HUES64 (cell line): Measurements from ENCODE around the gene NCAM2.

ENCODE experiments used
- H3K27ac ChIP-seq: 2 replicates; pipeline ENCODE4 v1.7.0; 2013; ENCODE audit warnings: low read depth, low read length, inconsistent platforms
- H3K27me3 ChIP-seq: 2 replicates; pipeline ENCODE4 v1.6.1; 2013; ENCODE audit warnings: mild to moderate bottlenecking, low read length; ENCODE audit not compliant: insufficient read depth
- H3K36me3 ChIP-seq: 2 replicates; pipeline ENCODE4 v1.6.1; 2013; ENCODE audit warnings: mild to moderate bottlenecking, low read length; ENCODE audit not compliant: insufficient read depth
- H3K4me1 ChIP-seq: 2 replicates; pipeline ENCODE4 v1.6.1; 2013; ENCODE audit warnings: mild to moderate bottlenecking, low read length, moderate library complexity; ENCODE audit not compliant: insufficient read depth
- H3K4me3 ChIP-seq: 2 replicates; pipeline ENCODE4 v1.5.1; 2013; ENCODE audit warnings: mild to moderate bottlenecking, low read length, moderate library complexity
- H3K9ac ChIP-seq: 2 replicates; pipeline ENCODE4 v1.6.1; 2013; ENCODE audit warnings: mild to moderate bottlenecking, low read depth, low read length
- H3K9me3 ChIP-seq: 2 replicates; pipeline ENCODE4 v1.6.1; 2013; ENCODE audit warnings: low read depth, low read length; ENCODE audit not compliant: insufficient read depth
- WGBS: fragments of 150-250, 120-280 bp; methylation state at CpG from one replicate; pipeline ENCODE4 v1.1.7; 2013; ENCODE audit warnings: missing lambda C conversion rate; 5-methylcytosine and 5-hydroxymethylcytosine counted together

The NCAM2 gene

GRCh38 chr21:21175798-21176334 lies 177.7 kb downstream of the NCAM2 start:
- no peaks in the 10 kb centered on the region for H3K36me3 ChIP-seq
- no peak overlapping the region for H3K9ac ChIP-seq
- no peaks in the 10 kb centered on the region for H3K4me1 ChIP-seq

DNA sequence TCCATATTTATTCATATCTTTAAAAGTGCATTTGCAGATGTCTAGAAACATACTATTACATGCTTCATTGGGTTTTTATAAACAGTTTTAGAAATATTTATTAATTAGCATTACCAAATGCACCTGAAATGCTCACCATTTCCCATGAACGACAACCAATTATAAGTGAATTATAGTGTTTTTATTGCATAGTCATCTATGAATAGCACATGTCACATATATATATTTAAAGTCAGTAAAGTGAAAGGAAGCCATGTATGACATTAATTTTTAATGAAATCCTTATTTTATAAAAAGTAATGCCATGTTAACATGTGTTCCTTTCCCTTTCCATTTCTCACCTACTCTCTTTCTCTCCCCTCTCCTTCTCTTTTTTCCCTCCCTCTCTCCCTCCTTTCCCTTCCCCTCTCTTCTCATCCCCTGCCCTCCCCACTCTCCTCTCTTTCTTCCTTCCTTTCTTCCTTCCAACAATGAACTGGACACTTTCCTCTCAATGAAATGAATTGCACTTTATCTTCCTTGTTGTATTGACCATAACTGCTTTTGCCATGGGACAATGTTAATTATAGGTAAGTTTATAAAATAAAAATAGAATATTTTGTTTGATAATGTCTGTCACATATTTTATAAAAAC lies 179.3 kb downstream of the NCAM2 start:
- H3K9ac ChIP-seq: no peak overlapping the region
- no peaks in the 10 kb centered on the region for H3K9me3 ChIP-seq
- H3K27ac ChIP-seq: no peak overlapping the region
- H3K36me3 ChIP-seq: no peaks in the 10 kb centered on the region
- no peaks in the 10 kb centered on the region for H3K4me1 ChIP-seq
- no CpG with 5 or more reads among the region's 1 CpG for WGBS
- no peaks in the 10 kb centered on the region for H3K27me3 ChIP-seq
- no peak overlapping the region for H3K4me3 ChIP-seq

More at GRCh38 chr21:21175798-21176334, 177.7 kb downstream of the NCAM2 start:
- no peak overlapping the region for H3K4me3 ChIP-seq
- H3K27ac ChIP-seq: no peak overlapping the region
- no peaks in the 10 kb centered on the region for H3K27me3 ChIP-seq
- WGBS: 91% methylated on average over 1 of the region's 1 CpG
- no peaks in the 10 kb centered on the region for H3K9me3 ChIP-seq

DNA sequence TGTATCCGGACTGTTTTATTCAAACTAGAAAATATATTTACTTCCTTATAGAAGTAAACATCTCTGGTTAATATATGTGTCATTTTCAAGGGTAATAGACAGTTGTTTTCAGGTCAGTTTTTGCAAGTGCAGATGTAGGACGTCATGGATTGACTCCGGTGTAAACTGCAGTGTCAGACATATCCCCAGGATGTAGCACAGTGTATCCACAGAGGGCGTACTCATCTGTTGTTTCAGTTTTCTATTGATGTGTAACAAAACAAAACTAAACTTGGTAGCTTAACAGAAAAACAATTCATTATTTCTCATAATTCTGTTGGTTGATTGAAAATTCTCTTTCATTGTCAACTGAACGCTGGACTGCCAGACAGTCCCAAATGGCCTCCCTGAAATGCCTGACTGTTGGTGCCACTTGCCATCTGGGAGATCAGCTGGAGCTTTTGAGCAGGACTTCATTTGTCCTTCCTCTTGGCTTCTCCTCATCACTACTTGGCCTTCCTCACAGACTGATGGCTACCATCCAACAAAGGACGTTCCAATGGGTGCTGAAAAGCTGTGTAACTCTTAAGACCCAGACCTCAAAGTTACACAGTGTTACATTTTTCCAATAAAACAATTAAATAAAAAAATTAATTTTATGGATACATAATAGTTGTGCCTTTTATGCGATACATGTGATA lies 181.6 kb downstream of the NCAM2 start:
- no peaks in the 10 kb centered on the region for H3K27me3 ChIP-seq
- 92% methylated on average over 5 of the region's 7 CpGs for WGBS
- H3K36me3 ChIP-seq: no peaks in the 10 kb centered on the region
- no peaks in the 10 kb centered on the region for H3K9me3 ChIP-seq
- no peak overlapping the region for H3K27ac ChIP-seq
- no peaks in the 10 kb centered on the region for H3K4me1 ChIP-seq
- H3K4me3 ChIP-seq: no peak overlapping the region
- H3K9ac ChIP-seq: no peak overlapping the region

- no peaks in the 10 kb centered on the region for H3K27me3 ChIP-seq
- H3K36me3 ChIP-seq: no peaks in the 10 kb centered on the region
- 92% methylated on average over 2 of the region's 3 CpGs for WGBS
- no peak overlapping the region for H3K9ac ChIP-seq
- H3K4me3 ChIP-seq: no peak overlapping the region
- H3K27ac ChIP-seq: no peak overlapping the region
- H3K4me1 ChIP-seq: no peaks in the 10 kb centered on the region
- no peaks in the 10 kb centered on the region for H3K9me3 ChIP-seq
Observed at GRCh38 chr21:21182401-21183010, 184.3 kb downstream of the NCAM2 start.

GRCh38 chr21:21183092-21183491 lies 184.9 kb downstream of the NCAM2 start:
- no peaks in the 10 kb centered on the region for H3K9me3 ChIP-seq
- no peaks in the 10 kb centered on the region for H3K36me3 ChIP-seq
- no peak overlapping the region for H3K27ac ChIP-seq
- no peaks in the 10 kb centered on the region for H3K27me3 ChIP-seq
- no peak overlapping the region for H3K4me3 ChIP-seq
- no peak overlapping the region for H3K9ac ChIP-seq
- WGBS: 85% methylated on average over 3 of the region's 3 CpGs
- H3K4me1 ChIP-seq: no peaks in the 10 kb centered on the region

DNA sequence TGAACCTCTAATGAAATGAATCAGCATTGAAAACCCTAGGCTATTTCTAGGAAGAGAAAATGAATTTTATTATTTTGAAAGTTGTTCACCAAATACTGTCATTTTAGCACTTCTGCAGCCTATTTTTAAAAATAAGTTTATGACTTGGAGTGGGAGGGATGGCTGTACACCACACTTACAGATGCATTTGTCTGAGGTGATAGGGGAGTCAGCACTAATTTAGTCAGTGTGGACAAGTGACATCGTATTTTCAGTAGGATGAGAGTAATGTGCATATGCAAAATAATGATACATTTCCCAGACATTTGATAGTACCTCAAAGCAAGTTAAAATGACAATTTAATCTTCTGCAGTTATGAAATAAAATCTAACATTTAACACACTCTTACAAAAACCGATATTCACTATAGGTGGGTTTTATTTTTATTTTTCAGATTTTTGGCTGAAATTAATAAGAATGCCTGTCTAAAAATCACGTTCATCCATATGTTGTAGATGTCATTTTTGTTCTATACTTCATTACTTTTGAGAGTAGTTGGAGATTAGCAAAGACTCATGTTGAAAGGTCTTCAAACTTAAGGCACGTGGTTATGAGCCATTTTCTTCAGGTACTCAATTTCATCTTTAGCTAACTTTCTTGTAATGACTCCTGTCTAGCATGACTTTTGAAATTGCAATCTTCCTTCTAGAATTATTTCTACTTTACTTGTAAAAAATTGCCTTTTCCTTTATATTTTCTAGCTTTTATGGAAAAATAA lies 186.7 kb downstream of the NCAM2 start:
- WGBS: 93% methylated on average over 3 of the region's 4 CpGs

DNA sequence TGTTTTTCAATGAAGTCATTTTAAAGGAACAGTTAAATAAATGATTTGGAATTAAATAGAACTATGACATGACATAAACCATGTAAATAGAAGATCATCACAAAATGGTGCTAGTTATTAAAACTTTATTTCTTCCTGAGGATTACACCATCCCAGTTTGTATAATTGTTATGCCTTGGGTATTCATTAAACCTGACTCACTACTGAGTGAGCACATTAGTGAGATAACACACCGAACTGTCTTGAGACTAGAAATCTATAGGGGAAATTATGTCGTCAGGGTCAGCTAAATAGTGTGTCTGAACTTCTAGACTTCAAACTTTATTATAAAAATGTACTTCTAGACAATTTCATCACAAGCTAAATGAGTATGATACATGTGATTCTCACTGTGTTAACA lies 189.4 kb downstream of the NCAM2 start:
- no peaks in the 10 kb centered on the region for H3K4me1 ChIP-seq
- no peak overlapping the region for H3K4me3 ChIP-seq
- no peaks in the 10 kb centered on the region for H3K9me3 ChIP-seq
- H3K27me3 ChIP-seq: no peaks in the 10 kb centered on the region
- WGBS: 100% methylated on average over 1 of the region's 2 CpGs
- H3K9ac ChIP-seq: no peak overlapping the region
- H3K27ac ChIP-seq: no peak overlapping the region
- no peaks in the 10 kb centered on the region for H3K36me3 ChIP-seq

More for the DNA sequence above, 186.7 kb downstream of the NCAM2 start:
- no peaks in the 10 kb centered on the region for H3K27me3 ChIP-seq
- no peaks in the 10 kb centered on the region for H3K36me3 ChIP-seq
- no peaks in the 10 kb centered on the region for H3K4me1 ChIP-seq
- H3K9me3 ChIP-seq: no peaks in the 10 kb centered on the region
- H3K27ac ChIP-seq: no peak overlapping the region
- H3K9ac ChIP-seq: no peak overlapping the region
- H3K4me3 ChIP-seq: no peak overlapping the region

- Histone ChIP-seq H3K27ac (no peak overlapping the region), H3K4me1 (no peaks in the 10 kb centered on the region), H3K4me3 (no peak overlapping the region), H3K36me3 (no peaks in the 10 kb centered on the region), H3K9ac (no peak overlapping the region), H3K27me3 (no peaks in the 10 kb centered on the region), H3K9me3 (no peaks in the 10 kb centered on the region)
- WGBS: 88% methylated on average over 2 of the region's 2 CpGs
Observed at GRCh38 chr21:21188513-21189195, 190.4 kb downstream of the NCAM2 start.

GRCh38 chr21:21195417-21195943 lies 197.3 kb downstream of the NCAM2 start:
- Histone ChIP-seq H3K9ac (no peak overlapping the region), H3K27me3 (no peaks in the 10 kb centered on the region), H3K9me3 (no peaks in the 10 kb centered on the region), H3K4me1 (no peaks in the 10 kb centered on the region), H3K36me3 (no peaks in the 10 kb centered on the region), H3K27ac (no peak overlapping the region), H3K4me3 (no peak overlapping the region)
- WGBS: 93% methylated on average over 1 of the region's 1 CpG

DNA sequence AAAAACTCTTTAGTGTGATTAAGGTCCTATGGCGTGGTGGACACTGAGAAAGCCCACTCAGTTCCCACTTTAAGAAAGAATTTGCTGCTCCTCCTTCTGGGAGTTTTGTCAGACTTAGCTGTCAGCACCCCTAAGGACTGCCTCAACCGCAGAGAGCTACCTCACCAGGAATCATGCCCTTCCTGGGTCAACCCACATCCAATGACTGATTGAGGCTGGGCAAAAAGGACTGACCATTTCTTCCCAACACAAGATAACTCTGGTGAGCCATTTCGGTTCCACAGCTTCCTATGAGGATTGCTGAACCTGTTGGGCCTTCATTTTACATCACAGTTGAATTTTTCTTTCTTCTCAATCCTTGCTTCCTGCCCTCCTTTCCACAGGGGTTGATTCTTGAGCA lies 197.9 kb downstream of the NCAM2 start:
- Histone ChIP-seq H3K9me3 (no peaks in the 10 kb centered on the region), H3K9ac (no peak overlapping the region), H3K4me3 (no peak overlapping the region), H3K27me3 (no peaks in the 10 kb centered on the region), H3K27ac (no peak overlapping the region), H3K4me1 (no peaks in the 10 kb centered on the region), H3K36me3 (no peaks in the 10 kb centered on the region)
- 89% methylated on average over 3 of the region's 3 CpGs for WGBS
